ENCODE data around the gene NID1.

Gene NID1

GRCh38 chr1:236095705-236096520 lies 31.0 kb upstream of the NID1 start:
- H3K36me3 ChIP-seq (ENCODE audit: insufficient read depth, low read length) = no peaks in the 10 kb centered on the region
- DNase-seq (ENCODE audit: low read depth, low spot score) = no peak
- no peak overlapping the region for H3K4me3 ChIP-seq
- no peaks in the 10 kb centered on the region for H3K9me3 ChIP-seq (ENCODE audit: low read depth, low read length)
- TF ChIP-seq FOXP2 (optimal IDR thresholded peaks at IDR 0.05; ENCODE audit: control extremely low read depth, extremely low read length, insufficient read depth) (no peak), POLR2AphosphoS5 (IDR thresholded peaks at IDR 0.05; ENCODE audit: borderline replicate concordance, low read depth, low read length) (no peak), EZH2 (IDR thresholded peaks at IDR 0.05) (no peak)
- H3K9ac ChIP-seq (ENCODE audit: insufficient read length) = no peak overlapping the region
- H3K27ac ChIP-seq = no peak overlapping the region

- Histone ChIP-seq H3K9me3 (ENCODE audit: low read depth, low read length) (no peaks in the 10 kb centered on the region), H3K36me3 (ENCODE audit: insufficient read depth, low read length) (no peaks in the 10 kb centered on the region), H3K9ac (ENCODE audit: insufficient read length) (no peak overlapping the region), H3K27ac (no peak overlapping the region), H3K4me3 (no peak overlapping the region)
- DNase-seq (ENCODE audit: low read depth, low spot score) = no peak
- TF ChIP-seq EZH2 (IDR thresholded peaks at IDR 0.05) = no peak
Measured at GRCh38 chr1:236092899-236093298, 28.0 kb upstream of the NID1 start.

- H3K27ac ChIP-seq = no peak overlapping the region
- TF ChIP-seq EZH2 (IDR thresholded peaks at IDR 0.05) (no peak), POLR2AphosphoS5 (IDR thresholded peaks at IDR 0.05; ENCODE audit: borderline replicate concordance, low read depth, low read length) (no peak), FOXP2 (optimal IDR thresholded peaks at IDR 0.05; ENCODE audit: control extremely low read depth, extremely low read length, insufficient read depth) (no peak)
Measured at GRCh38 chr1:236091933-236092318, 27.0 kb upstream of the NID1 start.

GRCh38 chr1:236090741-236091147 lies 25.9 kb upstream of the NID1 start:
- no peak for DNase-seq (ENCODE audit: low read depth, low spot score)
- H3K9ac ChIP-seq (ENCODE audit: insufficient read length) = no peak overlapping the region
- no peak overlapping the region for H3K27ac ChIP-seq
- no peaks in the 10 kb centered on the region for H3K9me3 ChIP-seq (ENCODE audit: low read depth, low read length)
- no peaks in the 10 kb centered on the region for H3K36me3 ChIP-seq (ENCODE audit: insufficient read depth, low read length)
- no peak for TF ChIP-seq POLR2AphosphoS5 (IDR thresholded peaks at IDR 0.05; ENCODE audit: borderline replicate concordance, low read depth, low read length)
- no peak for TF ChIP-seq EZH2 (IDR thresholded peaks at IDR 0.05)
- no peak for TF ChIP-seq FOXP2 (optimal IDR thresholded peaks at IDR 0.05; ENCODE audit: control extremely low read depth, extremely low read length, insufficient read depth)
- no peak overlapping the region for H3K4me3 ChIP-seq

More at GRCh38 chr1:236091933-236092318, 27.0 kb upstream of the NID1 start:
- Histone ChIP-seq H3K36me3 (ENCODE audit: insufficient read depth, low read length) (no peaks in the 10 kb centered on the region), H3K4me3 (no peak overlapping the region), H3K9ac (ENCODE audit: insufficient read length) (no peak overlapping the region), H3K9me3 (ENCODE audit: low read depth, low read length) (no peaks in the 10 kb centered on the region)
- DNase-seq (ENCODE audit: low read depth, low spot score) = no peak

GRCh38 chr1:236089046-236089773 lies 24.3 kb upstream of the NID1 start:
- Histone ChIP-seq H3K9me3 (ENCODE audit: low read depth, low read length) (no peaks in the 10 kb centered on the region), H3K4me3 (no peak overlapping the region), H3K27ac (no peak overlapping the region), H3K36me3 (ENCODE audit: insufficient read depth, low read length) (no peaks in the 10 kb centered on the region), H3K9ac (ENCODE audit: insufficient read length) (no peak overlapping the region)
- no peak for DNase-seq (ENCODE audit: low read depth, low spot score)
- TF ChIP-seq POLR2AphosphoS5 (IDR thresholded peaks at IDR 0.05; ENCODE audit: borderline replicate concordance, low read depth, low read length) (no peak), FOXP2 (optimal IDR thresholded peaks at IDR 0.05; ENCODE audit: control extremely low read depth, extremely low read length, insufficient read depth) (no peak), EZH2 (IDR thresholded peaks at IDR 0.05) (no peak)

GRCh38 chr1:236086537-236086936 lies 21.6 kb upstream of the NID1 start:
- TF ChIP-seq EZH2 (IDR thresholded peaks at IDR 0.05) (no peak), POLR2AphosphoS5 (IDR thresholded peaks at IDR 0.05; ENCODE audit: borderline replicate concordance, low read depth, low read length) (no peak), FOXP2 (optimal IDR thresholded peaks at IDR 0.05; ENCODE audit: control extremely low read depth, extremely low read length, insufficient read depth) (no peak)
- H3K27ac ChIP-seq = no peak overlapping the region
- H3K9me3 ChIP-seq (ENCODE audit: low read depth, low read length) = no peaks in the 10 kb centered on the region
- H3K4me3 ChIP-seq = no peak overlapping the region
- no peak for DNase-seq (ENCODE audit: low read depth, low spot score)
- no peaks in the 10 kb centered on the region for H3K36me3 ChIP-seq (ENCODE audit: insufficient read depth, low read length)
- no peak overlapping the region for H3K9ac ChIP-seq (ENCODE audit: insufficient read length)

- Histone ChIP-seq H3K27ac (no peak overlapping the region), H3K36me3 (ENCODE audit: insufficient read depth, low read length) (no peaks in the 10 kb centered on the region), H3K9me3 (ENCODE audit: low read depth, low read length) (no peaks in the 10 kb centered on the region), H3K9ac (ENCODE audit: insufficient read length) (no peak overlapping the region), H3K4me3 (no peak overlapping the region)
- DNase-seq (ENCODE audit: low read depth, low spot score) = no peak
- no peak for TF ChIP-seq FOXP2 (optimal IDR thresholded peaks at IDR 0.05; ENCODE audit: control extremely low read depth, extremely low read length, insufficient read depth)
- no peak for TF ChIP-seq POLR2AphosphoS5 (IDR thresholded peaks at IDR 0.05; ENCODE audit: borderline replicate concordance, low read depth, low read length)
- no peak for TF ChIP-seq EZH2 (IDR thresholded peaks at IDR 0.05)
Measured at GRCh38 chr1:236085545-236086159, 20.8 kb upstream of the NID1 start.

GRCh38 chr1:236084386-236084730 lies 19.5 kb upstream of the NID1 start:
- Histone ChIP-seq H3K27ac (no peak overlapping the region), H3K36me3 (ENCODE audit: insufficient read depth, low read length) (no peaks in the 10 kb centered on the region), H3K9ac (ENCODE audit: insufficient read length) (no peak overlapping the region), H3K9me3 (ENCODE audit: low read depth, low read length) (no peaks in the 10 kb centered on the region), H3K4me3 (no peak overlapping the region)
- TF ChIP-seq FOXP2 (optimal IDR thresholded peaks at IDR 0.05; ENCODE audit: control extremely low read depth, extremely low read length, insufficient read depth) (no peak), EZH2 (IDR thresholded peaks at IDR 0.05) (no peak), POLR2AphosphoS5 (IDR thresholded peaks at IDR 0.05; ENCODE audit: borderline replicate concordance, low read depth, low read length) (no peak)
- no peak for DNase-seq (ENCODE audit: low read depth, low spot score)

All from SK-N-MC (cell line).